WTC11 (cell line): ENCODE measurements around the gene ZNF804A.

Source experiments
- CTCF ChIP-seq: fragments of 200-600 bp; IDR thresholded peaks from 2 replicates; pipeline ENCODE4 v1.8.0; 2022; ENCODE audit warnings: antibody characterized with exemption
- E2F4 ChIP-seq: sonication (generic); formaldehyde crosslinking; IDR thresholded peaks from 2 replicates; pipeline ENCODE4 v1.8.1; 2022; ENCODE audit warnings: low read depth, mild to moderate bottlenecking, moderate library complexity, missing genetic modification reagents, borderline replicate concordance
- FOXK1 ChIP-seq: sonication (generic); formaldehyde crosslinking; IDR thresholded peaks from 2 replicates; pipeline ENCODE4 v1.8.0; 2022; ENCODE audit warnings: mild to moderate bottlenecking, moderate library complexity, missing genetic modification reagents
- IRF1 ChIP-seq: sonication (generic); formaldehyde crosslinking; IDR thresholded peaks from 2 replicates; pipeline ENCODE4 v1.8.0; 2023; ENCODE audit warnings: missing genetic modification reagents
- MYBL2 ChIP-seq: sonication (generic); formaldehyde crosslinking; IDR thresholded peaks from 2 replicates; pipeline ENCODE4 v1.8.1; 2023; ENCODE audit warnings: mild to moderate bottlenecking, moderate library complexity, missing genetic modification reagents

- TF ChIP-seq IRF1 (CRISPR knock-in tag) (no peak), FOXK1 (no peak), CTCF (no peak), MYBL2 (CRISPR knock-in tag) (no peak), E2F4 (CRISPR knock-in tag) (no peak)
These were observed 262.4 kb downstream of the ZNF804A start for GRCh38 chr2:184860744-184861143.
